Measurements from ENCODE around the gene NADSYN1. TPM values are rescaled to one million over a fixed set of nuclear protein-coding genes. Genes with fewer than 3 reads are reported as not detected.

The NADSYN1 gene
- total RNA-seq, 1 experiment from 2014 or later = 45.1 TPM

GRCh38 chr11:71404209-71404608, 48.8 kb upstream of the NADSYN1 start (continued):
- TF ChIP-seq ARID4B (CRISPR knock-in tag; IDR thresholded peaks at IDR 0.05; ENCODE audit: borderline replicate concordance) = no peak
- TF ChIP-seq ZNF396 (CRISPR knock-in tag; IDR thresholded peaks at IDR 0.05; ENCODE audit: borderline replicate concordance) = no peak
- TF ChIP-seq NFE2L1 (CRISPR knock-in tag; IDR thresholded peaks at IDR 0.05) = no peak
- no peak for TF ChIP-seq RORB (CRISPR knock-in tag; IDR thresholded peaks at IDR 0.05)
- no peak for TF ChIP-seq ESRRA (CRISPR knock-in tag; IDR thresholded peaks at IDR 0.05; ENCODE audit: borderline replicate concordance)

GRCh38 chr11:71406681-71407080, 46.3 kb upstream of the NADSYN1 start:
- POLR2A ChIA-PET = no interaction called here
- ATAC-seq (no peak), DNase-seq (ENCODE audit: low spot score) (no peak)
- no peaks in the 10 kb centered on the region for H3K4me1 Mint-ChIP-seq
- H3K27ac Mint-ChIP-seq = no peak overlapping the region
- H3K36me3 Mint-ChIP-seq = peaks cover 4% of the 10 kb centered on the region
- CTCF ChIA-PET = interaction anchor here (0.6 kb wide), 1 partner anchor 19 kb away, joined by 3 read pairs; no protein-coding TSS in a partner anchor
- H3K27me3 Mint-ChIP-seq (ENCODE audit: low read depth) = peaks cover 21% of the 10 kb centered on the region
- no peak for TF ChIP-seq MYBL2 (CRISPR knock-in tag; IDR thresholded peaks at IDR 0.05)
- no peak for TF ChIP-seq E2F4 (CRISPR knock-in tag; IDR thresholded peaks at IDR 0.05; ENCODE audit: borderline replicate concordance, low read depth)
- TF ChIP-seq MLX (CRISPR knock-in tag; IDR thresholded peaks at IDR 0.05) = no peak
- TF ChIP-seq EMX1 (CRISPR knock-in tag; IDR thresholded peaks at IDR 0.05) = no peak
- TF ChIP-seq ELF4 (CRISPR knock-in tag; IDR thresholded peaks at IDR 0.05; ENCODE audit: low read depth) = no peak
- TF ChIP-seq JUN (CRISPR knock-in tag; IDR thresholded peaks at IDR 0.05) = no peak
- TF ChIP-seq PRDM15 (CRISPR knock-in tag; IDR thresholded peaks at IDR 0.05) = no peak
- no peak for TF ChIP-seq NR3C1 (CRISPR knock-in tag; conservative IDR thresholded peaks at IDR 0.05; ENCODE audit: low read depth)
- TF ChIP-seq ZNF138 (CRISPR knock-in tag; conservative IDR thresholded peaks at IDR 0.05) = no peak
- no peak for TF ChIP-seq HMGA2 (CRISPR knock-in tag; IDR thresholded peaks at IDR 0.05)
- TF ChIP-seq CDX4 (CRISPR knock-in tag; IDR thresholded peaks at IDR 0.05; ENCODE audit: borderline replicate concordance) = no peak
- no peak for TF ChIP-seq STAT6 (CRISPR knock-in tag; conservative IDR thresholded peaks at IDR 0.05; ENCODE audit: low read depth)
- no peak for TF ChIP-seq OVOL2 (CRISPR knock-in tag; IDR thresholded peaks at IDR 0.05; ENCODE audit: borderline replicate concordance)
- no peak for TF ChIP-seq SP1 (CRISPR knock-in tag; conservative IDR thresholded peaks at IDR 0.05)
- no peak for TF ChIP-seq FOXP4 (CRISPR knock-in tag; IDR thresholded peaks at IDR 0.05)
- TF ChIP-seq NFE2L1 (CRISPR knock-in tag; IDR thresholded peaks at IDR 0.05) = no peak
- no peak overlapping the region for H3K4me3 Mint-ChIP-seq
- H3K9me3 Mint-ChIP-seq = peaks cover 26% of the 10 kb centered on the region

Data from WTC11 (cell line).